Erythroblast (primary cell): Measurements from ENCODE around the gene HS2ST1.

Source experiments
- GATA1 ChIP-seq: IDR thresholded peaks from 2 replicates; pipeline ENCODE4 v1.6.1; 2011; ENCODE audit warnings: low read depth, mild to moderate bottlenecking, control low read depth, low read length, moderate library complexity
- POLR2A ChIP-seq: IDR thresholded peaks from 2 replicates; pipeline ENCODE4 v1.6.1; 2011; ENCODE audit warnings: mild to moderate bottlenecking, low read length

- TF ChIP-seq POLR2A, result no peak
- TF ChIP-seq GATA1, result no peak
Measured at GRCh38 chr1:87108228-87108627, 193.8 kb downstream of the HS2ST1 start.
